ENCODE results near the gene KCNMA1. TPM values are rescaled to one million over a fixed set of nuclear protein-coding genes. Genes with fewer than 3 reads are reported as not detected.
"Not testable (repeated sequence)": the region's sequence is repeated elsewhere in the genome, so short reads cannot be mapped to it uniquely, and the experiment has no call there.

The KCNMA1 gene
- total and polyA plus RNA-seq, 8 donors: 2.8 to 21.1 (median 4.3) TPM

- peaks cover 0 to 6% of the 10 kb centered on the region in 2 donors for H3K9me3 ChIP-seq
- no peak for TF ChIP-seq CTCF (IDR thresholded peaks at IDR 0.05)
- intact Hi-C loops (cut with DNase I): no loop called here
- H3K36me3 ChIP-seq: no peaks in the 10 kb centered on the region
- H3K4me1 ChIP-seq: no peaks in the 10 kb centered on the region
- DNase-seq: no peak
- ATAC-seq: no peak
- no peak overlapping the region for H3K27ac ChIP-seq
- peaks cover 0 to 9% of the 10 kb centered on the region in 2 donors for H3K27me3 ChIP-seq
- H3K4me3 ChIP-seq: no peak overlapping the region
Observed at GRCh38 chr10:77664008-77664407, 26.4 kb upstream of the KCNMA1 start.

- ATAC-seq: no peak
Observed at GRCh38 chr10:77661674-77662073, 24.1 kb upstream of the KCNMA1 start.

GRCh38 chr10:77661100-77661499, 23.5 kb upstream of the KCNMA1 start:
- DNase-seq (no peak), ATAC-seq (no peak)
- TF ChIP-seq CTCF (IDR thresholded peaks at IDR 0.05): no peak
- peaks cover 0 to 14% of the 10 kb centered on the region in 2 donors for H3K9me3 ChIP-seq
- no peaks in the 10 kb centered on the region for H3K36me3 ChIP-seq
- H3K4me3 ChIP-seq: no peak overlapping the region
- H3K27ac ChIP-seq: no peak overlapping the region
- no peaks in the 10 kb centered on the region for H3K4me1 ChIP-seq
- peaks cover 0 to 9% of the 10 kb centered on the region in 2 donors for H3K27me3 ChIP-seq
- intact Hi-C loops (cut with DNase I): no loop called here

More at GRCh38 chr10:77661674-77662073, 24.1 kb upstream of the KCNMA1 start:
- TF ChIP-seq CTCF (IDR thresholded peaks at IDR 0.05): no peak
- Histone ChIP-seq H3K9me3 (peaks cover 0 to 14% of the 10 kb centered on the region in 2 donors), H3K27ac (no peak overlapping the region), H3K4me3 (no peak overlapping the region), H3K27me3 (peaks cover 0 to 9% of the 10 kb centered on the region in 2 donors), H3K4me1 (no peaks in the 10 kb centered on the region), H3K36me3 (no peaks in the 10 kb centered on the region)
- intact Hi-C loops (cut with DNase I): no loop called here
- DNase-seq: no peak

- H3K36me3 ChIP-seq; intact Hi-C loops (cut with DNase I); H3K27me3 ChIP-seq; H3K27ac ChIP-seq; DNase-seq; ATAC-seq; H3K4me3 ChIP-seq; H3K4me1 ChIP-seq: not testable (repeated sequence)
- H3K9me3 ChIP-seq: peaks cover 0 to 14% of the 10 kb centered on the region in 2 donors
Observed at GRCh38 chr10:77659046-77659670, 21.6 kb upstream of the KCNMA1 start.

- H3K36me3 ChIP-seq: no peaks in the 10 kb centered on the region
- TF ChIP-seq CTCF (IDR thresholded peaks at IDR 0.05): no peak
- H3K9me3 ChIP-seq: peaks cover 0 to 8% of the 10 kb centered on the region in 2 donors
- no peak overlapping the region for H3K4me3 ChIP-seq
- DNase-seq (no peak), ATAC-seq (no peak)
- H3K27ac ChIP-seq: no peak overlapping the region
- intact Hi-C loops (cut with DNase I): no loop called here
- H3K27me3 ChIP-seq: peaks cover 0 to 16% of the 10 kb centered on the region in 2 donors
- no peaks in the 10 kb centered on the region for H3K4me1 ChIP-seq
Observed at GRCh38 chr10:77653210-77653609, 15.6 kb upstream of the KCNMA1 start.

All from left lung (tissue), 10 donors.